PC-3 (cell line): ENCODE data around the gene PRKN. TPM values are rescaled to one million over a fixed set of nuclear protein-coding genes. Genes with fewer than 3 reads are reported as not detected.

ENCODE experiments used
- ATAC-seq: fragments of 200-7000 bp; cut with Tn5 transposase; 2 replicates; pipeline ENCODE4 v1.9.1; 2020; ENCODE audit warnings: mild to moderate bottlenecking, moderate library complexity
- BruUV-seq: library from RNA; stranded (reverse); fragments of 400-500 nt; replicated peaks from 2 replicates; lab custom pipeline; 2021; lab: Mats Ljungman, UMichigan
- CTCF ChIA-PET: fragments of 300-600 bp; sonication (Branson Sonifier 250); formaldehyde crosslinking; loops from one replicate; lab custom pipeline; 2022; ENCODE audit warnings: antibody characterized with exemption; lab: Charles Lee
- POLR2A ChIA-PET: fragments of 300-600 bp; sonication (Branson Sonifier 250); formaldehyde crosslinking; loops from one replicate; lab custom pipeline; 2022; ENCODE audit warnings: antibody characterized with exemption; ENCODE audit not compliant: unreplicated experiment; lab: Charles Lee
- DNase-seq: peaks from one replicate; pipeline ENCODE4 v3.0.0-alpha.2; 2015
- H2AFZ ChIP-seq: fragments of 300-600 bp; sonication (generic); 2 replicates; pipeline ENCODE4 v1.6.0; 2016; ENCODE audit warnings: antibody characterized with exemption, low read length
- H3F3A ChIP-seq: fragments of 300-600 bp; sonication (generic); one replicate; pipeline ENCODE4 v1.6.0; 2017; ENCODE audit warnings: antibody characterized with exemption, low read length, control low read depth, mild to moderate bottlenecking; ENCODE audit not compliant: unreplicated experiment
- H3K27ac ChIP-seq: fragments of 300-600 bp; sonication (generic); 2 replicates; pipeline ENCODE4 v1.5.1; 2016; ENCODE audit warnings: mild to moderate bottlenecking, low read length
- H3K27me3 ChIP-seq: fragments of 300-600 bp; sonication (generic); 2 replicates; pipeline ENCODE4 v1.6.1; 2016; ENCODE audit warnings: low read length, mixed read lengths
- H3K36me3 ChIP-seq: fragments of 300-600 bp; sonication (generic); 2 replicates; pipeline ENCODE4 v1.6.1; 2016; ENCODE audit warnings: low read depth, mixed run types, low read length, mixed read lengths
- H3K4me1 ChIP-seq: fragments of 300-600 bp; sonication (generic); 2 replicates; pipeline ENCODE4 v1.5.1; 2016; ENCODE audit warnings: low read length; ENCODE audit not compliant: insufficient read depth
- H3K4me2 ChIP-seq: fragments of 300-600 bp; sonication (generic); 2 replicates; pipeline ENCODE4 v1.6.0; 2016; ENCODE audit warnings: low read length
- H3K4me3 ChIP-seq: fragments of 300-600 bp; sonication (generic); 2 replicates; pipeline ENCODE4 v1.5.1; 2016; ENCODE audit warnings: mild to moderate bottlenecking, low read length, mixed read lengths
- H3K79me2 ChIP-seq: fragments of 300-600 bp; sonication (generic); 2 replicates; pipeline ENCODE4 v1.6.1; 2017; ENCODE audit warnings: low read length, mixed read lengths
- H3K9ac ChIP-seq: fragments of 300-600 bp; sonication (generic); 2 replicates; pipeline ENCODE4 v1.6.0; 2016; ENCODE audit warnings: mild to moderate bottlenecking, low read length
- H3K9me2 ChIP-seq: fragments of 300-600 bp; sonication (generic); replicated peaks from 2 replicates; pipeline ENCODE4 v1.6.1; 2016; ENCODE audit warnings: mixed run types, low read length, mixed read lengths
- H3K9me3 ChIP-seq: fragments of 300-600 bp; sonication (generic); 2 replicates; pipeline ENCODE4 v1.6.1; 2016; ENCODE audit warnings: low read length, mixed read lengths
- H4K20me1 ChIP-seq: fragments of 300-600 bp; sonication (generic); 2 replicates; pipeline ENCODE4 v1.6.1; 2016; ENCODE audit warnings: low read length, mixed read lengths
- CTCF ChIP-seq: fragments of 300-600 bp; sonication (generic); conservative IDR thresholded peaks from 2 replicates; pipeline ENCODE4 v1.5.1; 2017; ENCODE audit warnings: antibody characterized with exemption, low read depth, mild to moderate bottlenecking, low read length
- EZH2 ChIP-seq: fragments of 300-600 bp; sonication (generic); IDR thresholded peaks from one replicate; pipeline ENCODE4 v1.6.1; 2017; ENCODE audit warnings: antibody characterized with exemption, mild to moderate bottlenecking, low read length; ENCODE audit not compliant: unreplicated experiment
- EZH2phosphoT487 ChIP-seq: fragments of 300-600 bp; sonication (generic); IDR thresholded peaks from 2 replicates; pipeline ENCODE4 v1.6.1; 2018; ENCODE audit warnings: mild to moderate bottlenecking, antibody characterized with exemption, low read length, borderline replicate concordance
- intact Hi-C: fragments of 100-400 bp; cut with micrococcal nuclease; formaldehyde crosslinking; loops from 2 replicates; pipeline ENCODE4 v1.9.0; 2023
- total RNA-seq: library from RNA; depleted of rRNA; stranded (reverse); fragments of >200 nt; gene quantifications from 2 replicates; pipeline ENCODE4 v1.2.3, GENCODE V29; 2014

The PRKN gene
- total RNA-seq, 1 experiment from 2014 or later, result not detected

- no peak for TF ChIP-seq EZH2
- TF ChIP-seq CTCF, result no peak
- TF ChIP-seq EZH2phosphoT487, result no peak
- Histone ChIP-seq H3K27me3 (no peaks in the 10 kb centered on the region), H3K9ac (no peak overlapping the region), H2AFZ (no peak overlapping the region), H3K79me2 (no peaks in the 10 kb centered on the region), H3K4me1 (no peaks in the 10 kb centered on the region), H3K4me2 (no peak overlapping the region), H3K27ac (no peak overlapping the region), H3K36me3 (no peaks in the 10 kb centered on the region), H3K4me3 (no peak overlapping the region), H4K20me1 (no peaks in the 10 kb centered on the region), H3F3A (no peaks in the 10 kb centered on the region), H3K9me2 (no peaks in the 10 kb centered on the region), H3K9me3 (no peaks in the 10 kb centered on the region)
- BruUV-seq, result no TSS peak
- DNase-seq, result no peak
- intact Hi-C loops, result no loop called here
- POLR2A ChIA-PET, result no interaction called here
- no peak for ATAC-seq
- CTCF ChIA-PET, result no interaction called here
These were observed 1078.5 kb downstream of the PRKN start for GRCh38 chr6:161649068-161649467.

GRCh38 chr6:161647234-161647633 lies 1080.3 kb downstream of the PRKN start:
- no peak overlapping the region for H2AFZ ChIP-seq
- H4K20me1 ChIP-seq, result no peaks in the 10 kb centered on the region
- H3K9me3 ChIP-seq, result no peaks in the 10 kb centered on the region

More at GRCh38 chr6:161647234-161647633, 1080.3 kb downstream of the PRKN start:
- no peak overlapping the region for H3K27ac ChIP-seq
- H3K4me2 ChIP-seq, result no peak overlapping the region
- no peaks in the 10 kb centered on the region for H3F3A ChIP-seq
- intact Hi-C loops, result no loop called here
- no peak for DNase-seq
- H3K9ac ChIP-seq, result no peak overlapping the region
- no peaks in the 10 kb centered on the region for H3K4me1 ChIP-seq
- H3K27me3 ChIP-seq, result no peaks in the 10 kb centered on the region
- no peak overlapping the region for H3K4me3 ChIP-seq
- H3K9me2 ChIP-seq, result no peaks in the 10 kb centered on the region
- no peaks in the 10 kb centered on the region for H3K79me2 ChIP-seq
- ChIA-PET CTCF (no interaction called here), POLR2A (no interaction called here)
- no peaks in the 10 kb centered on the region for H3K36me3 ChIP-seq
- TF ChIP-seq EZH2phosphoT487, result no peak
- no peak for TF ChIP-seq CTCF
- TF ChIP-seq EZH2, result no peak
- no peak for ATAC-seq
- BruUV-seq, result no TSS peak
